GM12892 (cell line): Measurements from ENCODE around the gene KCNMA1.

Source experiments
- POLR2A ChIP-seq: IDR thresholded peaks from 2 replicates; pipeline ENCODE4 v1.6.1; 2011; ENCODE audit warnings: low read depth, low read length, control low read depth
- POLR2AphosphoS5 ChIP-seq: IDR thresholded peaks from 2 replicates; pipeline ENCODE4 v1.6.1; 2011; ENCODE audit warnings: low read depth, low read length, control low read depth

- TF ChIP-seq POLR2AphosphoS5: no peak
- no peak for TF ChIP-seq POLR2A
These were observed 118.7 kb downstream of the KCNMA1 start for GRCh38 chr10:77518910-77519274.
